ENCODE results near the gene PLEKHA3. TPM values are rescaled to one million over a fixed set of nuclear protein-coding genes. Genes with fewer than 3 reads are reported as not detected.

Gene PLEKHA3
- polyA plus RNA-seq, 1 donor (not counting 4 experiments of a cell fraction or from before 2014, with no cell fraction given) = 15.8 TPM

DNA sequence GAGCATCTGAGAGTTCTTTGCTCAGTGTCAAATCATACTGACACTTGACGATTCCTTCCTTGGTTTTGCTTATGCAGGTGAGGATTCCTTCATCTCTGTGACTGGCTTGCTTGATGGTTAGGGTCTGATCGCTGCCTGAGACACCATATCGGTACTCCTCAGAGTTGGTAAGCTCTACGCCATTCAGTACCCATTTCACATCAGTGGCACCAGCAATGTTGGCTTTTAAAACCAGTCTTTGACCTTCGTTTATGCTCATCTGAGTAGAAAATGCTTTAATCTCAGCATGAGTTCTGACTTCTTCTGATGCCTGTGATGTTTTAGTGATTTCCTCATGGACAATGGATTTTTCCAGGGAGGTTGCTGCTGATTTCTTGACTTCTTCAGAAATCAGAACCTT is 48.4 kb downstream of the PLEKHA3 start:
- H3K36me3 ChIP-seq (ENCODE audit: control insufficient read depth in 2 of 2, extremely low read depth in 1 of 2, insufficient read depth in 2 of 2, low read length in 2 of 2) = peaks cover 6 to 11% of the 10 kb centered on the region in 2 experiments
- H2AFZ ChIP-seq (ENCODE audit: control insufficient read depth, low read length) = no peak overlapping the region
- dilution Hi-C loops (cut with MboI; ENCODE audit: extremely low pct_ligation_motif_present, low sequenced_read_pairs) = no loop called here
- no peak overlapping the region for H3K4me3 ChIP-seq (ENCODE audit: control insufficient read depth in 2 of 3, extremely low read depth in 1 of 3, insufficient read depth in 2 of 3, low read depth in 1 of 3, low read length in 3 of 3)
- no peaks in the 10 kb centered on the region for H4K20me1 ChIP-seq (ENCODE audit: control insufficient read depth, extremely low read depth, insufficient read depth, low read length)
- H3K79me2 ChIP-seq (ENCODE audit: control insufficient read depth, insufficient read depth, low read length) = peaks cover 42% of the 10 kb centered on the region
- no peak overlapping the region for H3K9ac ChIP-seq (ENCODE audit: control insufficient read depth, extremely low read depth, insufficient read depth, low read length)
- no peak for TF ChIP-seq EZH2 (IDR thresholded peaks at IDR 0.05; ENCODE audit: low read length)
- TF ChIP-seq, protein P1, sequence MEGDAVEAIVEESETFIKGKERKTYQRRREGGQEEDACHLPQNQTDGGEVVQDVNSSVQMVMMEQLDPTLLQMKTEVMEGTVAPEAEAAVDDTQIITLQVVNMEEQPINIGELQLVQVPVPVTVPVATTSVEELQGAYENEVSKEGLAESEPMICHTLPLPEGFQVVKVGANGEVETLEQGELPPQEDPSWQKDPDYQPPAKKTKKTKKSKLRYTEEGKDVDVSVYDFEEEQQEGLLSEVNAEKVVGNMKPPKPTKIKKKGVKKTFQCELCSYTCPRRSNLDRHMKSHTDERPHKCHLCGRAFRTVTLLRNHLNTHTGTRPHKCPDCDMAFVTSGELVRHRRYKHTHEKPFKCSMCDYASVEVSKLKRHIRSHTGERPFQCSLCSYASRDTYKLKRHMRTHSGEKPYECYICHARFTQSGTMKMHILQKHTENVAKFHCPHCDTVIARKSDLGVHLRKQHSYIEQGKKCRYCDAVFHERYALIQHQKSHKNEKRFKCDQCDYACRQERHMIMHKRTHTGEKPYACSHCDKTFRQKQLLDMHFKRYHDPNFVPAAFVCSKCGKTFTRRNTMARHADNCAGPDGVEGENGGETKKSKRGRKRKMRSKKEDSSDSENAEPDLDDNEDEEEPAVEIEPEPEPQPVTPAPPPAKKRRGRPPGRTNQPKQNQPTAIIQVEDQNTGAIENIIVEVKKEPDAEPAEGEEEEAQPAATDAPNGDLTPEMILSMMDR (optimal IDR thresholded peaks at IDR 0.05 in 1 of 3, IDR thresholded peaks at IDR 0.05 in 1 of 3, conservative IDR thresholded peaks at IDR 0.05 in 1 of 3; ENCODE audit: extremely low read depth in 1 of 3, insufficient read depth in 2 of 3, low read length in 3 of 3) = no peak
- no peak for FAIRE-seq
- no peak overlapping the region for H3K27ac ChIP-seq (ENCODE audit: control insufficient read depth, insufficient read depth, low read length)
- no peak overlapping the region for H3K4me2 ChIP-seq (ENCODE audit: control insufficient read depth, extremely low read depth, insufficient read depth, low read depth, low read length)
- H3K9me1 ChIP-seq (ENCODE audit: control insufficient read depth, extremely low read depth, insufficient read depth, low read length) = no peaks in the 10 kb centered on the region
- no peaks in the 10 kb centered on the region for H3K27me3 ChIP-seq (ENCODE audit: control insufficient read depth, extremely low read depth, insufficient read depth, low read length)
- H3K9me3 ChIP-seq (ENCODE audit: control insufficient read depth, low read depth, low read length) = no peaks in the 10 kb centered on the region
- no peaks in the 10 kb centered on the region for H3K4me1 ChIP-seq (ENCODE audit: control insufficient read depth, extremely low read depth, insufficient read depth, low read length)
- no peak for DNase-seq (ENCODE audit: low read depth, low spot score)

DNA sequence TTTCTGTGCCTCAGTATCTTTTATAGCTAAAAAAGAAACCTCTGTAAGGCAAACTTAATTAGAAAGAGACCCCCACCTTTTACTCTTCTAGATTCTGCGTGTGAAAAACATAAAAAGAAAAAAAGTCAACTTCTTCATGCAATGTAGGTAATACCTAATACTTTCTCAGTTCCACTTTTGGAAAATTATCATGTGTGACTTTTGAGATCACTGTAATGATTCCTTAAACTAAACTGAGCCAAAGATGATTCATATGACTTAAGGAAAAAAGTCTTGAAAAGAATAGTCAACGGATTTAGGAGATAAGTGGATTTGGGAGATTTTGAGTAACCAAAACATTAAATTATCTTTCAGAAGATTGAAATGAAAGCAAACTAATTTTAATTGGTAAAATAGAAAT is 48.9 kb downstream of the PLEKHA3 start:
- Histone ChIP-seq H3K9ac (ENCODE audit: control insufficient read depth, extremely low read depth, insufficient read depth, low read length) (no peak overlapping the region), H2AFZ (ENCODE audit: control insufficient read depth, low read length) (no peak overlapping the region), H3K9me3 (ENCODE audit: control insufficient read depth, low read depth, low read length) (no peaks in the 10 kb centered on the region), H3K4me2 (ENCODE audit: control insufficient read depth, extremely low read depth, insufficient read depth, low read depth, low read length) (no peak overlapping the region), H3K4me3 (ENCODE audit: control insufficient read depth in 2 of 3, extremely low read depth in 1 of 3, insufficient read depth in 2 of 3, low read depth in 1 of 3, low read length in 3 of 3) (no peak overlapping the region), H3K79me2 (ENCODE audit: control insufficient read depth, insufficient read depth, low read length) (peaks cover 38% of the 10 kb centered on the region), H3K9me1 (ENCODE audit: control insufficient read depth, extremely low read depth, insufficient read depth, low read length) (no peaks in the 10 kb centered on the region), H4K20me1 (ENCODE audit: control insufficient read depth, extremely low read depth, insufficient read depth, low read length) (no peaks in the 10 kb centered on the region), H3K27ac (ENCODE audit: control insufficient read depth, insufficient read depth, low read length) (no peak overlapping the region), H3K36me3 (ENCODE audit: control insufficient read depth in 2 of 2, extremely low read depth in 1 of 2, insufficient read depth in 2 of 2, low read length in 2 of 2) (peaks cover 6 to 11% of the 10 kb centered on the region in 2 experiments), H3K27me3 (ENCODE audit: control insufficient read depth, extremely low read depth, insufficient read depth, low read length) (no peaks in the 10 kb centered on the region), H3K4me1 (ENCODE audit: control insufficient read depth, extremely low read depth, insufficient read depth, low read length) (no peaks in the 10 kb centered on the region)
- no peak for DNase-seq (ENCODE audit: low read depth, low spot score)
- TF ChIP-seq, protein P1 (optimal IDR thresholded peaks at IDR 0.05 in 1 of 3, IDR thresholded peaks at IDR 0.05 in 1 of 3, conservative IDR thresholded peaks at IDR 0.05 in 1 of 3; ENCODE audit: extremely low read depth in 1 of 3, insufficient read depth in 2 of 3, low read length in 3 of 3) = no peak
- TF ChIP-seq EZH2 (IDR thresholded peaks at IDR 0.05; ENCODE audit: low read length) = no peak
- FAIRE-seq = no peak
- dilution Hi-C loops (cut with MboI; ENCODE audit: extremely low pct_ligation_motif_present, low sequenced_read_pairs) = no loop called here

All from keratinocyte (primary cell).